Limb (tissue), 2 donors: ENCODE data around the gene PRKCQ.

Experiments
- DNase-seq, 2 donors: peaks; one replicate each; pipeline ENCODE4 v3.0.0-alpha.2; 2016; ENCODE audit errors: extremely low spot score in 2 of 2

The PRKCQ gene

DNA sequence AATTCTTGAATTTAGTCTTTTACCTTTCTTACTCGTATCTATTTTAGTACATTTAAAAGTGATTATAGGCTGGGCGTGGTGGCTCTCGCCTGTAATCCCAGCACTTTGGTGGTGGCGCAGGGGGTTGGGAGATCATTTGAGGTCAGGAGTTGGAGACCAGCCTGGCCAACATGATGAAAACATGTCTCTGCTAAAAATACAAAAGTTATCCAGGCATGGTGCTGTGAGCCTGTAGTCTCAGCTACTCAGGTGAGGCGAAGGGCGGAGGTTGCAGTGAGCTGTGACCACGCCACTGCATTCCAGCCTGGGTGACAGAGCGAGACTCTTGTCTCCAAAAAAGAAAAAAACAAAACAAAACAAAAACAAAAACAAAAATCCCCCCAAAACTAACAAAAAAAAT, 12.2 kb downstream of the PRKCQ start:
- no peak for DNase-seq

DNA sequence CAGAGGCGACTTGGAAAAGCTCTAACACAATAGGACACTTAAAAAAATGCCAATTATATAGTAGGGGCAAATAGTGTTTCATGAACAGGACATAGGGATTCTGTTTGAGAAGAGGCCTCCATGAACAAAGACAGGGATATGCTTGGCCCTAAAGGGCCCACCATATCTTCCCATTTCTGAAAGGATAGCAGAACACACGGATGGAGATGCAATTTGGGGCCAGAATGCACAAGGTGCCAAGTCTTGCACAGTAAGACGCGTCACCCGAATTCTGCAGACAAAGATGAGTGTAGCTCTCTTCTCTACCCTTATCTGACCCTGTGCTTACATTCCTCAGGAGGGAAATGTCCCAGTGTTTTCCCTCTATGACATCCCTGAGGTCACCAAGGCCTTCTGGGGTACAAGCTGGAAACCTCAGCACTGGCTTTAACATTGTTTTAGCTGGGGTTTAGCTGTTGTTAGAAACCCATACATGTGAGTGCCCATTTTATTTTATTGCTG, 12.8 kb downstream of the PRKCQ start:
- DNase-seq: no peak

DNA sequence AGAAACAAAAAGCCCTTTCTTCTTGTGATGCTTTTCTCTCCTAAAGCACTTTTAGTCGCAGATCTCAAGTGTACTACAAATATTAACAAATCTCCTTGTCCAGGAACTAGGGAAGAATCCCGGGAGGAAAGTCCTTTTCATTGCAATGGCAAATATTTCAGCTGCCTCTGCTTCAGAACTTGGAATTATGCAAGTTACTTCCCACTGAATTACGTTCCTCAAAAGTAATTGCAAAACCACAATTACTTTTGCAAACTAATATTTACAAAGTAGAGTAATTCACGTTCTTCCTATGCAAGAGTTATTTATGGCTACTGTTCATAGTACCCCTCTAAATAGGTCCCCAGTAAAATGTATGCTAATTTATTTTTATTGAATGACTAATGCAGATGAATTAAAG, 14.5 kb downstream of the PRKCQ start:
- DNase-seq: no peak

DNA sequence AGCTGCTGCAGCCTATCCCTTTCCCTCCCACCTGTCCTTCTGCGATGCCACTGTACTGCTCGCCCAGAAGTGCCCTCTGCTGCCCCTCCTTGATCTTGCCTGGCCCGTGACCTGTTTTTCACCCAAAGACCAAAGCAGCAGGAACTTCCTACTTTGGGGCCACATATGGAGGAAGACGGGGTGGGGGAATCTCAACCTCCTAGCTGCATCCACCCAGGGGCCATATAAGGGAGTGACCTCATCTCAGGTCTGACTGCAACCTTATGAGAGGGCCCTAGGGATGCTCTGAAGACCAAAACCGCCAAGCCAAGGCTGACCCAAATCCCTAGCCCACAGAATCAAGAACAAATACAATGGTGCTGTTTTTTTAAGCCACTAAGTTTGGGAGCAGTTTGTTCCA, 15.7 kb downstream of the PRKCQ start:
- DNase-seq: no peak

DNA sequence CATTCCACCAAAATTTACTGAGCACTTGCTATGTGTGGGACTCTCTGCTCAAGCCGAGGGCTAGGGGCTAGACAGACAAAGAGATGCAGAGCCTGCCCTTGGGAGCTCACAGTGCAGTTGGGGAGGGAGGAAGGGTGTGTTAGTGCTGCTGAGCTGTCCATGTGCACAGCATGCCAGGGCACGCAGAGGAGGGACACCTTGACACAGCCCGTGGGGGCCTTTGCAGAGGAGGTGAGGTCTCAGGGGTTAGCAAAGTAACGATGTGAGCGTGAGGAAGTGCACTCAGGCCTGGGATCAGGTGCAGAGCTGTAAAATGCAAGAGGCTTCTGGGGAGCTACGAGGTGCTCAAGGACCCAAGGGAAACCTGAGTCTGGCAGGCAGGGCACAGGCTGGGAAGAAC, 16.3 kb downstream of the PRKCQ start:
- DNase-seq: no peak

DNA sequence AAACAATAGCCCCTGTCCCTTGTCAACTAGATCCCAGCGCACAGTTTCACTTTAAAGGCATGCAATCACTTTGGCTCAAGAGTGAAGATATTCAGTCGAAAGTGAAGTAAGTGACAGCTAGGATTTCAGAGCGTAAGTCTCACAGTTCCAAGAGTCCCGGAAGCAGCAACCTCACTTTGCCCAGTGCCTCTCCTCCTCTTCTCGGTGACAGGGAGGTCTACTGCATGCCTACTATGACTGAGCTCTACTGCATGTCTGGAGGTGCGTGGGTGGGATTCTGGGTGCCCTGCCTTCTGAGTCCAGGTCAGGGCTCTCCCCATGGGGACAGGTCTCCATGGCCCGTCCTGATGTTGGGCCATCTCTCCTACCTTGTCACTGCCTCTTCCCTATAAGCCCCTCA, 17.0 kb downstream of the PRKCQ start:
- DNase-seq: no peak

DNA sequence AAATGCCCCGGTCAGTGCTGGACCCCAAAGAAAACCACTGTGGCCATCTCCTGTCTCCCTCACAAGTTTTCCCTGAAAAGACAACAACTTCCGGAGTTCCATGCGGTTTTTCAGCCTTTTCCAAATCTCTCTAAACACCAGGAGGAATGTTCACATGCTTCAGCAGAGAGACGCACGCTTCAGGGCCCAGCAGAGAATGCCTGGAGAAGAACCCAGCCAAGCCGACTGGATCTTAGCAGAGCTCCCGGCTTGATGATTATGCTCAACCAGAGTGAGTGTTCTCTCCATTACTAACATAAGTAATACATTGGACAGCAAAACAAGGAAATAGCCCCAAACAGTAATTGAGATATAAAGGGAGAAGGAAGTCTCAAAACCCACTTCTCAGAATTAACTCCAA, 17.9 kb downstream of the PRKCQ start:
- DNase-seq: no peak

DNA sequence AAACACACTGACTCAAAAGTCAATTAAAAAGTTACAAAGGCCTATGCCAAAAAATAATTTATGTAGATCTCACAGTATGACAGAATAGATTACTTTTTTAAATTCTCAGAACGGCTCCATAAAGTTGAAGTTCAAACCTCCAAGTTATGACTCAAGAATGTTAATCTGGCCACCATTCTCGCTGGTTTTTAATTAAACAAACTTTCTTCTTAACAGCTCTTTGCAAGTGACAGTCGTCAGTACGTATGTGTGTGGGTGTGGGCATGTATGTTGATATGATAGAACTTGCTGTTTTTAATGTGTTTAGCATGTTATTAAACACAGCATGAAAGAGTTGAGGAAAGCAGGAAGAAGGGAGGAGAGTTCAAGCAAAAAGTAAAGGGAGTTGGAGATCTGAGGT, 18.5 kb downstream of the PRKCQ start:
- DNase-seq: no peak

DNA sequence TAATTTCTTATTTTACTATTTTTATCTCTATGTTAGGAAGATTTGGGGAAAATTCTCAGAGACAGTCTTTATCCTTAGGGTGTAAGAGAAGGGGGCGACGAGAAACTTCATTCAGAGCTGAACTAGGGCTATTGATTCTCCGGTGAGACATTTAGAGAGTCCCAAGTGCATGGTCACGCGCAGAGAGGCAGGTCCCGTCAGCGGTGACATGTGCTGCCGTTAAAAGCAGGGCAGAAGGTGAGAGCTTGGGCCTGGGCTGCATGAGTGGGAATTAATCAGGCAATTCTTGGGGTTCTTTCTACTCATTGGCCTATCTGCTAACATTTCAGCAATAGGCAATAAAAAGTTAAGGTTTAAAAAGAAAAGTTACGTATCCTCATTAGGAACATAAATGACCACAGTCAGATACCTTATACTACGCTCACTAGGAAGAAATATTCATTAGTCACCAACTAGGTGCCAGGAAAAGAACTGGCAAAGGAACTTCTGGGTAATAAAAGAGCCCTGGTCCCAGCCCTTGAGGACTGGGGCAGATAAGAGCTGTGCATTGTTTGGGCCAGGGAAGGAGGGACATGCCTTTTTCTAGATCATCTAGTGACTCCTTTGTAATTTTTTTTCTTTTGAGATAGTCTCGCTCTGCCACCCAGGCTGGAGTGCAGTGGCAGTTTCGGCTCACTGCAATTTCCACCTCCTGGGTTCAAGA, 21.2 kb downstream of the PRKCQ start:
- DNase-seq: no peak

DNA sequence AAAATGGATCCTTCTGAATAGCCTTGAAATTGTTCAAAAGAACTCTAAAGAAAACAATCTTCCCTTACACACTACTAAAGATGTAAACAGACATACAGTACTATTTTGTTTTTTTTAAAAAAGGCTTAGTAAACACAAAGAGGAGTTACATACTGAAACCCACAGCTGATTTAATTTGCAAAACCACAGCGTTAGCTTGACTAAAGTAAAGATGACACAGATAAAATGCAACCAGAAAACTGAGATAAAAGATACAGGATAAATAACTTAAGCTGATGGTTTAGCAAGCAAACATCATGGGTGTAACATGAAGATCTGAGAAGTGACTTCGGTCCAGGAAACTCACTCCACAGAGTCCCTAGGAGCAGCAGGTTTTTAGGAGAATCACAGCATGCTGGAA, 21.8 kb downstream of the PRKCQ start:
- no peak for DNase-seq

DNA sequence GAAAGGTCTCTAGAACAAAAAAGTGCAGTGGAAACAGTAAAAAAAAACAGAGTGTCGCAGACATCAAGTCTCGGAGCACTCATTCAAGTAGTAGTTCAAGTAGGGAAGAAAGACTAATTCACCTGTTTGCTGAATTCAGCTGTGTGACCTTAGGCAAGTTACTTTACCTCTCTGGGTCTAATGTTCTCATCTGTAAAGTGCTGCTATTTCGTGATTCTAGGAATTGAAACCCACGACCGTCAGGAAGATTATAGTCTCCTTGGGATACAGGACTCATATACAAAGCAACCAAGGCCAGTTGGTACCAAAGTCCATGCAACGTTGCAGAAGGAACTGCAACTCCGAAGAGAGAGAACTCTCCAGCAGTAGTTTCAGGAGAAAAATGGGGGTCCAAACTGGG, 26.1 kb downstream of the PRKCQ start:
- DNase-seq: no peak

DNA sequence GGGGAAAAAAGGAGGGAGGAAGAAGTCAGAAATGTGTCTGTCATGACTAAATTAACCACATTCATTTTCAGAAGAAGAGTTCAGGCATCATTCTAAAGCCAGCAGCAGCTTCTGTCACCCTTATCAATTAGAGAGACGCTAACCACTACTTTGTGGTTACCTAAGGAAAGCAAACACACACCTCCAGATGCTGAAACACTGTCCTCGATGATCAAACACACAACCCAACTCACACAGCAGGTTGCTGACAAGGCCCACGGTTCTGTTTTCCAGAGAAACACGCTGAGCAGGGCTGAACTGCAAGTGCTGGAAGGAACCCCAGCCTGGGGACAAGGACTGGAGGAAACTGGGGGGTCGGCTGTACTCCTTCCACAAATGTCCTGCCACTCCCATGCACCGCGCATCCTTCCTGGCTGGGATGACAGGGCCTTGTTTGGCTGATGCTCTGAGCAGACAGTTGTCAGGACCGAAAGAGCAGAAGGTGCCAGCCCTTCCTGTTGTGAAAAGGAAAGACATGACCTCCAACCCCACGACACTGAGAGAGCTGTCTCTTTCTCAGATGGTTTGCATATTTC, 36.6 kb downstream of the PRKCQ start:
- no peak for DNase-seq

DNA sequence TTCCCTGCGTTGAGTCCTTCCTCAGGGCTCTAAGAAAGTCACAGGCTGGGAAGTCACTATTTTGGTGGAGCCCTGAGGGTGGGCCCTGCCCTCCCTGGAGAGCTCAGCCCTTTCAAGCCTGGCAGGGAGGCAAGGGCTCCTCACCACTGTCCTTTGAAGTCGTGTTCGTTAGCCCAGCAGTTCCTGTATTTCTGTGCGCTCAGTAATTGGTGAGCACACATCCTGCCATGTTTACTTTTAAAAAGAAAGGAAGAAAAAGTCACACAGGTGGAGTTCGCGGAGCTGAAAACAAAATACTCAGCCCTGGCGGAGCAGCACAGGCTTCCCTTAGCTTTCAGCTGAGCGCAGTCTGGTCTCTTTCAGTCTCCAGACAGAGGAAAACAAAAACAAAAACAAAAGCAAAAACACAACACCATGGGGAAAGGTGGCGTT, 37.1 kb downstream of the PRKCQ start:
- no peak for DNase-seq

DNA sequence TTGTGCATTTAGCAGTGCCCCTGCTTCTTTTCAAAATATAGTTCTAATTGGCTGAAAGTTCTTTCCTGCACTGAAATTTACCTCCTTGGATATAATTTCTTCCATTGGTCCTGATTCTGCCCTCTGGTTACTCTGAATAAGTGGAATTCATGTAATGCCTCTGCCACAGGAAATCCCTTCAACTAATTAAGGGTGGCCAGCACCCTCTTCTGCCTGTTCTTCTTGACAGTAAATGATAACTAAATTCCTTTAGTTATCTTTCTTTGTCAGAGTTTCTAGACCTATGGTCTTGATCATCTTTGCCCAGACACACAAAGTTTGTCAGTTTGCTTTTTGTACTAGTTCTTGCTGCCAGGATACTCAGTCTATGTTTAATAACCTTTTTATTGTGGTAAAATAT, 40.2 kb downstream of the PRKCQ start:
- DNase-seq: no peak

DNA sequence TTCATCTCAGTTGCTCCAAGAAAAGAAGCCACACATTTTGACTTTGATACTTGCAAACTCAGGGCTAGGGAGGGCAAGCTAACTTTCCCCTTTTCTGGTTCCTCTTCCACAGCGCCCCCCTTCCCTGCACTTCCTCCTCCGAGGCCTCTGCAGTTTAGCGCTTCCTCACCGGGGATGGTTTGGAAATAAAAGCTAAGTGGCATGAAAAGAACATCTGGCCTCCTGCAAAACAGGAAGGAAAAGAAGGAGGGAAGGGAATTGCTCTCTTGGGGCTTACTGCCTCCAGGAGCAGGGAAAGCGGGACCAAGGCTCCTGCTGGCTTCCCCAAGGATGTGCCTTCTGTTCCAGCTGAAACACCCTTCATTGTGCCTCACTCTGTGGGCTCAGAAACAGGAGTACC, 42.3 kb downstream of the PRKCQ start:
- DNase-seq: no peak

DNA sequence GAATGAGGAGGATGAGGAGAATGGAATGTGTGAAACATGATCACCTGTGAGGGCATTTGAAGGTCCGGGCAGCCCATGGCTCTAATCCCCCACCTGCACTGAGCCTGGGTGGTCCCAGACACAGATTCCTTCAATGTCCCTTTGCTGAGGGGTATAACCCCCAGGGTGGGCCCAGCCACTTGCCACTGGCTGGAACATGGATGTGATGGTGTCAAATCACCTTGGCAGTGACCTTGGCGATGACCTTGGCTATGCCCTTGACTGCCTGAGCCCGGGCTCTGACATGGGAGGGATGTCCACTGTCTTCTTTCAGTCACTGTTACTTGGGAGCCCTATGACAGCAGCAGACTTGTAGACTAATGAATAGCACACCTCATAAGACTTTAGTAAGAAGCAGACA, 44.0 kb downstream of the PRKCQ start:
- DNase-seq: no peak

DNA sequence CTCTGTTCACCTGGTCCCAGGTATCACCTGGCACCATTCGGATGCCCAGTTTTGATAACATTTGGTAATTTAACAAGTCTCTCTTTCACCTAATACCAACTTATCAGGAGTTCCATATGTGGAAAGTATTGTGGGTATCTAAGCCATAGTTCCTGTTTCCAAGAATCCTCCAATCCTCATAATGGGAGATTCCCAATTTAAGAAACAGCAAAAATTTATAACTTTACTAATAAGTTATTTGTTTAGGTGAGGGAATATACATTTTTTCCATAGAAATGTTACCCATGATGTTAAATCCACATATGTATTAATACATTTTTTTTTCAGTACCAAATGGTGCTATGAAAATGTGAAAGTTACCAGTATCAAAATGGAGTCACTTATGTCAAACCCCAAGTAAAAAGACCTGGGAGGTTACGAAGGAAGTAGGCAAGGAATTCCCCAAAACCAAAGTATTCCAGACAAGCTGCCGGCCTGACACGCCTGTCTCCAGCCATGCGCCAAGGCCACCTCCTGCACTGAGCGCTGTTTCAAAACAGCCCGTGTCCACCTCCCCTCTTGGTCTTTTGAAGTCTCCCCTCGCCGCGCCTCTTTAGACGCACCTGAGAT, 44.8 kb downstream of the PRKCQ start:
- DNase-seq: no peak

DNA sequence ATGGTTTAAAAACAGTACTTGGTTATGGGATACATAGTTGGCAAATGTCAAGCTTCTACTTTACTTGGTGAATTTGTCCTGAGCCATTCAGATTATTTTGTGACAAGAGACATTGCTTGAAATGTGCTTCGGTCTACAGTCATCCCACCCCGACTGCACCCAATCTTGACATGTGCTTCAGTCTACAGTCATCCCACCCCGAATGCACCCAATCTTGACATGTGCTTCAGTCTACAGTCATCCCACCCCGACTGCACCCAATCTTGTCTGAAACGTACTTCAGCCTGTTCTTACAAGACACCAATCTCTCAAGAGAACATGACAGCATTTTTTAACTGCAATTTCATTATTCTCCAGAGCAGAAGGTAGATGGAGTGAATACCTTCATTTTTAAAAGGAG, 47.8 kb downstream of the PRKCQ start:
- no peak for DNase-seq

DNA sequence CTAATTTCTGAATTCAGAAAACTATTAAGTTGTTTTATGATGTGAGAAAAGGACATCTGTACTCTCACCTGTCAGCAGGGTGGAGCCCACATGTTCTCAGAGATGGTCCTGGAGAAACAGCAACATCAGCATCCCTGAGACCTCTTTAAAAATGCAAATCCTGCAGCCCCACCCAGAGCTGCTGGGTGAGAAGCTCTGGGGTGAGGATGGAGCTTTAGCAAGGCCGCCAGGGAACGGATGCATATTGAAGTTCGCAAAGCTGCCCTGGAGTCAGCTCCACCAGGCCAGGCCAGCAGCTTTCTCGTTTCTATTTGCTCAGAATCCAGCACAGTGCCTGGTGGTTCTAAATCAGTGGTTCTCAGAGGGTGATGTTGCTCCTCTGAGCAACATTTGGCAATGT, 49.1 kb downstream of the PRKCQ start:
- DNase-seq: no peak

DNA sequence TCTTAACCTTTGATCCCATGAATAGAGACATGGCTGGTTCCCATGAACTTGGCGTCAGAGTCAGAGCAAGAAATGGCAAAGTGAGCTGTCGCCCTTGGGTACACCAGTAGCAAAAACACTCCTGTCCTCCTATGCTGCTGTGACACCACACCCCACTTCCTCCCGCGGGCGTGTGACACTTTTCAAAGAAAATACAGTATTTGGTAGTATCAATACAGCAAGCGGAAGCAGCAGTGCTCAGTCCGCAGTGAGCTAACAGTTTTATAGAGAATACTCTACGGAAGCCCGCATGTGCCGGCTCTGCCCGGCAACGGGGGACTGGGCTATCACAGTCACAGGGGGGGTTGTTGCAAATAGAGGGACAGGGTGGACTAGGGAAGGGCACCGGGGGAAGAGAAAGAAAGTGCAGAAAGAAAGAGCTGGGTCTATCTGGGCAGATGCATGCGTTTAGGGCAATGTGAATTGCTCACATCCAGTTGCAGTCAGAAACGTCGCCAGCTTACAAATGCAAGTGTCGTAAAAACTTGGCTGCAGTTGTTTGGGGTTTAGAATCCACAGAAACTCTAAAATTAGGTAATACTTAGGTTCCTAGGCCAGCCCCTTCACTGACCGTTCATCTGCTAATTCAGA, 49.8 kb downstream of the PRKCQ start:
- DNase-seq: no peak

DNA sequence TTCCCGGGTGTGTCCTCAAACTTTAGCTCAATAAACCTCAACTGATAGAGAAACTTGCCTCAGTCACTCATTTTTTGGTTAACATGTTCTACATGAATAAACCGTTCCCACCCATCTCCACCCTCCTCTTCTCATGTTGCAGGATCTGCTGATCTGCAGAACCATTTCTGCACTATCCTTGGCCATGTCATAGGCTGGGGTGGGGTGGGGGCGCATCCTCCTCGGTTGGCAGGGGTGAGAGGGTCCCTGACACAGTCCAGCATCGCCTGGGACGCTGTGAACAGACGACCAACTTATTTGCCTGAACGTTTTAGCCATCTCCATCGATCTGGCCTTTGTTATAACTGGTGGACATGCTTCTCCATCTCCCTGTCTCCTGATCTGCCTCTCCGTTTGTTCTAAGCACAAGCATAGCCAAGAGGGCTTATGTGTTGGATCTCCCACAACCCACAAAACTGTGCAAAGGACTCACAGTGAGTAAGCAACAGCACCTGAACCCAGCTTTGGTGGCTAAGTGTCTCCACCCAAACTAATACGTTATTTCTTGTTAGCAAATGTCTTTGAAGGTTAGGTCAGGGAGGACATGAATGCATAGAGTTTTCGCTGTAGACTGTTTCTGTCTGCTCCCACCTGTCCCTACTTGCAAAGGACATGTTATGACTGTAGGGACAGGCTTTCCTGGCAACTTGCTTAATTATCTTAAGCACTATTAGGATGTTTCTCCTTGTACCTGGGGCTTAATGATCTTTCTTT, 51.7 kb downstream of the PRKCQ start:
- DNase-seq: no peak

DNA sequence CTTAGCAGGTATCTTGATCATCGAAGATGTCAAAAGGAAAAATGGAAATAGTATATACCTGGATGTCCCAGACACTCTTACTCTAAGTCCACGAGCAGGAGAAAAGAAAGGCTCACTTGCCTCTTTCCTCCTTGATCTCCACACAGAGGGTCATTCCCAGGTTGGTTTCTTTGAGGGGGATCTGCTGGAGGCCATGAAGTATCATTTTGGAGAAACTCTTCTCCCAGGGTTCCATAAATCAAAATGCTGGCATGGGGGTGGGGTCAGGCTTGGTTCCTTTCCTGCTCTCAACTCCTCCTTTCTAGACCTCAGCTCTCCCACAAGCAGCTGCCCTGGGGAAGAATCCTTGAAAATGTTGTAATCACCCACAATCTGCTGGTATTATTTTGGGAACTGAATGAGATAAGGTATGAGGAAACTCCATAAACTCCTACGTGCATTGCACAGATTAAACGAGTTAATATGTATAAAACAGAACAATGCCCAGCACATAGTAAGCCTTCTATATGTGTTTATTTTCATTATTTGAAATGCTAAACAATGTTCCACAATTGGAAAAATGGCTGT, 54.4 kb downstream of the PRKCQ start:
- DNase-seq: no peak
